ENCODE results near the gene UROC1. TPM values are rescaled to one million over a fixed set of nuclear protein-coding genes. Genes with fewer than 3 reads are reported as not detected.
A peak's percentile ranks its signal among the peaks of the same experiment; 100 is the strongest.

Gene UROC1
- total and polyA plus RNA-seq, 12 donors = 0.01 TPM; not detected in 11

- Histone ChIP-seq H3K36me3 (no peaks in the 10 kb centered on the region), H3K4me1 (peaks cover 0 to 39% (median 24%) of the 10 kb centered on the region in 9 donors), H3K9me3 (no peaks in the 10 kb centered on the region), H3K4me3 (no peak overlapping the region), H3K27ac (peak overlapping the region in 8 of 10 donors; percentile 6 to 80 (median 60)), H3K27me3 (peaks cover 0 to 8% (median 0%) of the 10 kb centered on the region in 7 donors)
- WGBS, 2 donors = 51 to 62% methylated on average over 7 of the region's 7 CpGs
- ATAC-seq (peak in 4 of 8 donors; percentile 3 to 16 (median 10)), DNase-seq (no peak)
- intact Hi-C loops (cut with DNase I) = loop anchor here in 6 of 10 donors (5.0 to 10.0 kb wide), 4 partner anchors 38 to 1015 kb away; no protein-coding TSS in a partner anchor
- TF ChIP-seq CTCF (IDR thresholded peaks at IDR 0.05) = no peak
Measured at GRCh38 chr3:126529585-126530170, 12.1 kb upstream of the UROC1 start.

DNA sequence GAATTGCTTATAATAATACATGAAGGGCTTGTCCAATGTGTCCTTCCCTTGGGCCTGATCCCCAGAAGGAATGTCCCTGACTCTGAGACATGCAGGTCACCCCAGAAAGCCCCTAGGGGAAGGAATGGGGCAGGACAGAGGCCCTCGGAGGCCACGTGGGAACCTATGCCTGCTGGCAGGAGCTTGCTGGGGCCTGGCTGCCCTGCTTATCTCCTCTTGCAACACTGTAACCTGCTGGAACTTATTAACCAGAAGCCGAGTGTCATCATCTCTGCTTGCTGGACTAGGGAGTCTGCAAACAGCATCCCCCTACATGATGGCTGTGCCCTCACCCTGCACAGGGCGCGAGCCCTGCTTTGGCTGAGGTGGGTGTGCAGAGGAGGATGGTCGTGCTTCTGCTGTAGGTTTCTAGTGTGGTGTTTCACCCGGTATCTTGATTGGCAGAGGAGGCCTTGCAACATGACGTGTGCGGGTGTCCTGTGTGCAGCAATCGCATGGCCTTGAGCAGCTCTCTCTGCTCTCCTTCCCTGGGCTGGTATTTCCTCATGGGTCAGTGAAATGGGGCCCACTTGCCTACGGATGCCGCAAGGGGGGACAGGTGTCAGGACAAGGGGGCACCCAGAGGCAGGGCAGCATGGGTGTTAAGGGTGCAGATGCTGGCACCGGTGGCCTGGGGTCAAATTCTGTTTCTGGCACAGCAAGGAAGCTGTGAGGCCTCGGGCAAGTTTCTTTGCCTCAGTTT lies 11.4 kb upstream of the UROC1 start:
- peak in 5 of 9 donors; percentile 29 to 50 (median 43) for TF ChIP-seq CTCF (IDR thresholded peaks at IDR 0.05)
- DNase-seq (peak; percentile 47 to 56), ATAC-seq (peak; percentile 42 to 86 (median 77))
- WGBS, 2 donors = 52 to 54% methylated on average over 14 of the region's 14 CpGs
- Histone ChIP-seq H3K36me3 (no peaks in the 10 kb centered on the region), H3K27ac (peak overlapping the region in 8 of 10 donors; percentile 20 to 80 (median 60)), H3K9me3 (no peaks in the 10 kb centered on the region), H3K27me3 (peaks cover 0 to 15% (median 2%) of the 10 kb centered on the region in 7 donors), H3K4me3 (no peak overlapping the region), H3K4me1 (peaks cover 1 to 40% (median 24%) of the 10 kb centered on the region in 9 donors)
- intact Hi-C loops (cut with DNase I) = loop anchor here in 6 of 10 donors (5.0 to 10.0 kb wide), 4 partner anchors 38 to 1016 kb away; no protein-coding TSS in a partner anchor

- H3K9me3 ChIP-seq = no peaks in the 10 kb centered on the region
- no peak overlapping the region for H3K4me3 ChIP-seq
- peaks cover 0 to 20% (median 7%) of the 10 kb centered on the region in 7 donors for H3K27me3 ChIP-seq
- peaks cover 2 to 44% (median 24%) of the 10 kb centered on the region in 9 donors for H3K4me1 ChIP-seq
- no peak for TF ChIP-seq CTCF (IDR thresholded peaks at IDR 0.05)
- intact Hi-C loops (cut with DNase I) = loop anchor here in 6 of 10 donors (5.0 to 10.0 kb wide), 4 partner anchors 39 to 1016 kb away; no protein-coding TSS in a partner anchor
- ATAC-seq = no peak
- H3K36me3 ChIP-seq = no peaks in the 10 kb centered on the region
- DNase-seq = no peak
- WGBS, 2 donors = 73 to 79% methylated on average over 5 of the region's 5 CpGs
- peak overlapping the region in 8 of 10 donors; percentile 20 to 80 (median 57) for H3K27ac ChIP-seq
Measured at GRCh38 chr3:126528419-126528799, 10.8 kb upstream of the UROC1 start.

DNA sequence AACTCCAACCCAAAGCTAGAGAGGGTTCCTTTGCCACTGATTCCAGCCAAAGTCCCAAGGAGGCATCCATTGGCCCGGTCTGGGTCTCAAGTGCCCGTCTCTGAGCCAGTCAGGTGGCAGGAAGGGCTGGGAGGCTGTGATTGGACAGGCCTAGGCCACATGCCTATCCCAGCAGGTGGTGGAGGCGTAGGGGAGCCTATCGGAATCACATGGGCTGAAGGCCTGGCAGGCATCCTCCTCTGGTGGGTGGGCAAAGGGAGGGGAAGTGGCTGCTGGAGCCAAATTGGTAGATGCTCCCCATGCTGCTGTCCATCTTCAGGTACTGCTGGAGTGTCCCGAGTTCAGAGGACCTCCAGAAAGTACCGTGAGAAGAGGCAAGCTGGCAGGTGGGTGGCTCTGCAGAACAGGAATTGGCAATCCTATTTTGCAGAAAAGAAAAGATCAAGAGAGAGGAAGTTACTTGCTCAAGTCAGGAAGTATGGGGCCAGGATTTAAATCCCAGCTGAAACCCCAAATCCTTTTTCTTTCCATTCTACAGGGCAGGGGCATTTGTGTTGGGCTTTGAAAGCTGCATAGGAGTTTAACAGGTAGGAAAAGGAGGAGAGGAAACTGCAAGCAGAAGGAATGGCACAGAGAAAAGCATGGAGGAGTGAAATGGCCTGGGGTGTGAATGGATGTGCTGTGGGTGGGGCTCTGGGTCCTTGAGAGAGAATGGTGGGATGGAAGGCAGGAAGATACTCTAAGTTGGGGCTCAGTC lies 10.1 kb upstream of the UROC1 start:
- no peaks in the 10 kb centered on the region for H3K36me3 ChIP-seq
- whole genome bisulfite sequencing, 2 donors = 74 to 82% methylated on average over 6 of the region's 6 CpGs
- no peak for TF ChIP-seq CTCF (IDR thresholded peaks at IDR 0.05)
- H3K27me3 ChIP-seq = peaks cover 0 to 24% (median 14%) of the 10 kb centered on the region in 7 donors
- DNase-seq = no peak
- ATAC-seq = no peak
- intact Hi-C loops (cut with DNase I) = loop anchor here in 6 of 10 donors (5.0 to 10.0 kb wide), 4 partner anchors 40 to 1017 kb away; no protein-coding TSS in a partner anchor
- H3K27ac ChIP-seq = no peak overlapping the region
- peaks cover 2 to 46% (median 26%) of the 10 kb centered on the region in 9 donors for H3K4me1 ChIP-seq
- H3K4me3 ChIP-seq = no peak overlapping the region
- H3K9me3 ChIP-seq = no peaks in the 10 kb centered on the region
